Bronchial epithelial cell (primary cell): Measurements from ENCODE around the gene SMCP. TPM values are rescaled to one million over a fixed set of nuclear protein-coding genes. Genes with fewer than 3 reads are reported as not detected.

ENCODE experiments used
- DNase-seq: peaks from one replicate; pipeline ENCODE4 v3.0.0-alpha.2; 2010; ENCODE audit warnings: low read depth
- FAIRE-seq: peaks from 2 replicates; lab custom pipeline; 2011; peaks lifted over from hg19 to GRCh38; lab: Jason Lieb, UNC
- H3K27me3 ChIP-seq: 2 replicates; pipeline ENCODE4 v1.5.1; 2011; ENCODE audit warnings: low read length; ENCODE audit not compliant: control insufficient read depth, insufficient read depth
- H3K36me3 ChIP-seq: 2 replicates; pipeline ENCODE4 v1.5.1; 2011; ENCODE audit warnings: low read length; ENCODE audit not compliant: control insufficient read depth, insufficient read depth
- H3K4me3 ChIP-seq: 2 replicates; pipeline ENCODE4 v1.5.1; 2011; ENCODE audit warnings: mild to moderate bottlenecking, low read depth, low read length, control low read depth
- CTCF ChIP-seq: IDR thresholded peaks from 2 replicates; pipeline ENCODE4 v1.5.1; 2011; ENCODE audit warnings: mild to moderate bottlenecking, moderate library complexity, low read length, control low read depth, inconsistent platforms; ENCODE audit not compliant: insufficient read depth, severe bottlenecking
- total RNA-seq: library from RNA; depleted of rRNA; stranded (reverse); fragments of >200 nt; gene quantifications from 2 replicates; pipeline ENCODE4 v1.2.1, GENCODE V29; 2014

SMCP gene
- total RNA-seq, 1 donor from 2014 or later = not detected

GRCh38 chr1:152884966-152885624, 7.0 kb downstream of the SMCP start:
- DNase-seq (peak; percentile 64), FAIRE-seq (no peak)
- Histone ChIP-seq H3K27me3 (no peaks in the 10 kb centered on the region), H3K36me3 (no peaks in the 10 kb centered on the region), H3K4me3 (no peak overlapping the region)
- TF ChIP-seq CTCF = no peak

- DNase-seq (no peak), FAIRE-seq (no peak)
- no peak for TF ChIP-seq CTCF
- H3K4me3 ChIP-seq = no peak overlapping the region
- H3K36me3 ChIP-seq = no peaks in the 10 kb centered on the region
- H3K27me3 ChIP-seq = no peaks in the 10 kb centered on the region
These were observed 8.0 kb downstream of the SMCP start for GRCh38 chr1:152886085-152886484.

DNA sequence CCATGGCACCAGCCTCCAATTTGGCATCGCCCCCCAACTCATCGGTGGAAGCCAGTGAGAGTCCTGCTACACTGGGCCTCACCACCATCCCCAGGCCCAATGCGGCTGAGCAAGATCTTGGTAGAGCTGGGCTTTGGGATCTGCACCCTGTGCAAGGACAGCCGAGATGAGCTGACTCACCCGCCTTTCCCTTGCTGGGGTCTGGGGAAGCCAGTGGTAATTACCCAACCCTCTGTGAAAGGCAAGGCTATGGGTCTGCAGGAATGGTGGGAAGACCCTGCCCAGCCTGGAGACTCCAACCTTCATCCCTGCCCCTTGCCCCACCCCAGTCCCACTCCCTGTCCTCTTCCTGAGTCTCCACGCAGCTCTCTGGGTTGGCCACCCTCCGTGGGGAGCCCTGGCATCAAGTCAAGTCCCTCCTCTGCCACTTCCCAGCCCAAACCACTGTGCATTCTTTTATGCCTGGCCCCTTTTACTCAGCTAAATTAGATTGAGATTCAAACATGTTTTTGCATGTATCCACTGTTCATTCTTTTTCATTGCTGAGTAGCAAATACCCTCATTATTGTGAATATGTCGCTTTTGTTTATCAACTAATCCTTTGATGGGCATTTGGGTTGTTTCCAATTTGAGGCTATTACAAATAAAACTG, 8.8 kb downstream of the SMCP start:
- no peak for FAIRE-seq
- DNase-seq = peak; percentile 67
- H3K36me3 ChIP-seq = no peaks in the 10 kb centered on the region
- no peak overlapping the region for H3K4me3 ChIP-seq
- TF ChIP-seq CTCF = no peak
- H3K27me3 ChIP-seq = no peaks in the 10 kb centered on the region

GRCh38 chr1:152888126-152888525, 10.0 kb downstream of the SMCP start:
- H3K4me3 ChIP-seq = no peak overlapping the region
- TF ChIP-seq CTCF = no peak
- H3K36me3 ChIP-seq = no peaks in the 10 kb centered on the region
- FAIRE-seq (no peak), DNase-seq (peak; percentile 61)
- no peaks in the 10 kb centered on the region for H3K27me3 ChIP-seq

DNA sequence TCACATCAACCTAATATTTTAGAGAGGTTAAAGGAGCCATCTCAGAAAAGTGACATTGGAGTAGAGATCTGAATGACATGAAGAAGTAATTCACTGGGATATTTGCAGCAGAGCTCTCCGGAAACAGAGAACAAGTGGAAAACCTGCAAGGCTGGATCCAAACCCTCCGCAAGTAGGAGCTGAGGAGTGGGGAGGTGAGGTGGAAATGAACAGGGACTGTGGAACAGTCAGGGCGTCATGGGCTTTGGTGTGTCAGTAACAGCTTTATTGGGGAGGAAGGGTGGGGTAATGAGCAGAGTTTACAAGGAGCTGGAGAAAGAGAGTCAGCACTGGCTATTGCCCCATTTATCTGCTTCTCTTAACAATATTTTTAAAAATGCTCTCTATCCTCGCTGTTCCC, 20.9 kb downstream of the SMCP start:
- H3K36me3 ChIP-seq = no peaks in the 10 kb centered on the region
- FAIRE-seq (no peak), DNase-seq (no peak)
- TF ChIP-seq CTCF = no peak
- H3K4me3 ChIP-seq = no peak overlapping the region
- no peaks in the 10 kb centered on the region for H3K27me3 ChIP-seq
